NCI-H82 treated with DMSO at 0.1 percent for 48 hours (cell line): ENCODE results near the gene IMMT.
"Not testable (repeated sequence)": the region's sequence is repeated elsewhere in the genome, so short reads cannot be mapped to it uniquely, and the experiment has no call there.

Experiments used
- DNase-seq: peaks from one replicate; lab custom pipeline; 2025; ENCODE audit not compliant: unreplicated experiment; lab: John Stamatoyannopoulos, UW

IMMT gene

GRCh38 chr2:86202336-86202692 lies 7.1 kb upstream of the IMMT start:
- DNase-seq, result no peak

- peak; percentile 46 for DNase-seq
These were observed 6.5 kb upstream of the IMMT start for GRCh38 chr2:86201671-86202335.

- not testable (repeated sequence) for DNase-seq
These were observed 5.3 kb upstream of the IMMT start for GRCh38 chr2:86200564-86200963.

- no peak for DNase-seq
These were observed 4.5 kb upstream of the IMMT start for GRCh38 chr2:86199834-86200177.

GRCh38 chr2:86195808-86196387 lies 636 bp upstream of the IMMT start:
- no peak for DNase-seq

- DNase-seq, result peak; percentile 86
These were observed 559 bp downstream of the IMMT start for GRCh38 chr2:86194751-86195054.

GRCh38 chr2:86193901-86194567 lies 1.2 kb downstream of the IMMT start:
- DNase-seq, result no peak

- DNase-seq, result no peak
These were observed 5.4 kb downstream of the IMMT start for GRCh38 chr2:86189782-86190416.

GRCh38 chr2:86186431-86186830 lies 8.8 kb downstream of the IMMT start:
- no peak for DNase-seq

- no peak for DNase-seq
These were observed 9.6 kb downstream of the IMMT start for GRCh38 chr2:86185517-86186212.

GRCh38 chr2:86176597-86176996 lies 18.7 kb downstream of the IMMT start:
- DNase-seq, result no peak

- no peak for DNase-seq
These were observed 19.4 kb downstream of the IMMT start for GRCh38 chr2:86175828-86176227.

- no peak for DNase-seq
These were observed 20.8 kb downstream of the IMMT start for GRCh38 chr2:86174445-86174844.

- DNase-seq, result no peak
These were observed 22.7 kb downstream of the IMMT start for GRCh38 chr2:86172610-86173009.

GRCh38 chr2:86171295-86171694 lies 24.0 kb downstream of the IMMT start:
- no peak for DNase-seq

- DNase-seq, result no peak
These were observed 24.8 kb downstream of the IMMT start for GRCh38 chr2:86170449-86170848.

GRCh38 chr2:86160156-86160952 lies 34.9 kb downstream of the IMMT start:
- DNase-seq, result no peak

GRCh38 chr2:86158286-86158685 lies 37.0 kb downstream of the IMMT start:
- no peak for DNase-seq

GRCh38 chr2:86157009-86157556 lies 38.2 kb downstream of the IMMT start:
- DNase-seq, result no peak

GRCh38 chr2:86150502-86150901 lies 44.8 kb downstream of the IMMT start:
- DNase-seq, result no peak

GRCh38 chr2:86147793-86148192 lies 47.5 kb downstream of the IMMT start:
- no peak for DNase-seq
